SK-N-SH treated with all-trans-retinoic acid at 6 μM for 48 hours (cell line): ENCODE measurements around the gene TEKT1.

ENCODE experiments used
- TOX ChIP-seq: fragments of 250-450 bp; sonication (Bioruptor Pico); IDR thresholded peaks from 2 replicates; pipeline ENCODE4 v1.8.0; 2021; ENCODE audit warnings: mild to moderate bottlenecking, moderate library complexity, borderline replicate concordance
- ZC3H10 ChIP-seq: fragments of 250-450 bp; sonication (Bioruptor Pico); IDR thresholded peaks from 2 replicates; pipeline ENCODE4 v1.5.1; 2021; ENCODE audit warnings: mild to moderate bottlenecking, moderate library complexity
- ZFP30 ChIP-seq: fragments of 450-650 bp; formaldehyde crosslinking; IDR thresholded peaks from 2 replicates; pipeline ENCODE4 v1.5.0; 2022; ENCODE audit warnings: mild to moderate bottlenecking, moderate library complexity
- TF ChIP-seq, protein P1 (sequence below): fragments of 250-450 bp; sonication (Bioruptor Pico); IDR thresholded peaks from 2 replicates; pipeline ENCODE4 v1.5.1; 2020; ENCODE audit warnings: low read depth, mild to moderate bottlenecking, moderate library complexity
- TF ChIP-seq, protein P2 (sequence below): fragments of 250-450 bp; sonication (Bioruptor Pico); IDR thresholded peaks from 2 replicates; pipeline ENCODE4 v1.8.0; 2020; ENCODE audit warnings: mild to moderate bottlenecking, moderate library complexity, borderline replicate concordance

DNA sequence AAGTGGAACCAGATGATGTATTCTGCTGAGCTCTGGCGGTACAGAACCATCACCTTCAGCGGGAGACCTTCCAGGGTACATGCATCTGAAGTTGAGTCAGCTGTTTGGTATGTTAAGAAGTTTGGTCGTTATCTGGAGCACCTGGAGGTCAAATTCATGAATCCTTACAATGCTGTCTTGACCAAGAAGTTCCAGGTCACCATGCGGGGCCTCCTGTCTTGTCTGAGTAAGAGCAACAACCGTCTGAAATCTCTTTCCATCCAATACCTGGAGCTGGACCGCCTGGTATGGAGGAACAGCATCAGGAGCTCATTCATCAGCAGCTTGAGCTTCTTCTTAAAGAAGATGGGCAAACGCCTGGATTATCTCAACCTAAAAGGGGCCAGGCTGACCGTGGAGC lies 51.5 kb downstream of the TEKT1 start:
- no peak for TF ChIP-seq TOX (CRISPR knock-in tag)
- no peak for TF ChIP-seq ZC3H10 (CRISPR knock-in tag)
- no peak for TF ChIP-seq ZFP30 (CRISPR knock-in tag)
- TF ChIP-seq, protein P1, sequence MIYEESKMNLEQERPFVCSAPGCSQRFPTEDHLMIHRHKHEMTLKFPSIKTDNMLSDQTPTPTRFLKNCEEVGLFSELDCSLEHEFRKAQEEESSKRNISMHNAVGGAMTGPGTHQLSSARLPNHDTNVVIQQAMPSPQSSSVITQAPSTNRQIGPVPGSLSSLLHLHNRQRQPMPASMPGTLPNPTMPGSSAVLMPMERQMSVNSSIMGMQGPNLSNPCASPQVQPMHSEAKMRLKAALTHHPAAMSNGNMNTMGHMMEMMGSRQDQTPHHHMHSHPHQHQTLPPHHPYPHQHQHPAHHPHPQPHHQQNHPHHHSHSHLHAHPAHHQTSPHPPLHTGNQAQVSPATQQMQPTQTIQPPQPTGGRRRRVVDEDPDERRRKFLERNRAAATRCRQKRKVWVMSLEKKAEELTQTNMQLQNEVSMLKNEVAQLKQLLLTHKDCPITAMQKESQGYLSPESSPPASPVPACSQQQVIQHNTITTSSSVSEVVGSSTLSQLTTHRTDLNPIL = no peak
- TF ChIP-seq, protein P2, sequence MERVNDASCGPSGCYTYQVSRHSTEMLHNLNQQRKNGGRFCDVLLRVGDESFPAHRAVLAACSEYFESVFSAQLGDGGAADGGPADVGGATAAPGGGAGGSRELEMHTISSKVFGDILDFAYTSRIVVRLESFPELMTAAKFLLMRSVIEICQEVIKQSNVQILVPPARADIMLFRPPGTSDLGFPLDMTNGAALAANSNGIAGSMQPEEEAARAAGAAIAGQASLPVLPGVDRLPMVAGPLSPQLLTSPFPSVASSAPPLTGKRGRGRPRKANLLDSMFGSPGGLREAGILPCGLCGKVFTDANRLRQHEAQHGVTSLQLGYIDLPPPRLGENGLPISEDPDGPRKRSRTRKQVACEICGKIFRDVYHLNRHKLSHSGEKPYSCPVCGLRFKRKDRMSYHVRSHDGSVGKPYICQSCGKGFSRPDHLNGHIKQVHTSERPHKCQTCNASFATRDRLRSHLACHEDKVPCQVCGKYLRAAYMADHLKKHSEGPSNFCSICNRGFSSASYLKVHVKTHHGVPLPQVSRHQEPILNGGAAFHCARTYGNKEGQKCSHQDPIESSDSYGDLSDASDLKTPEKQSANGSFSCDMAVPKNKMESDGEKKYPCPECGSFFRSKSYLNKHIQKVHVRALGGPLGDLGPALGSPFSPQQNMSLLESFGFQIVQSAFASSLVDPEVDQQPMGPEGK = no peak
